IgD-negative memory B cell (primary cell): ENCODE results near the gene GRIN1. TPM values are rescaled to one million over a fixed set of nuclear protein-coding genes. Genes with fewer than 3 reads are reported as not detected.

Source experiments
- H3K27ac Mint-ChIP-seq, 3 donors: one replicate each; pipeline ENCODE4 v1.8.0; 2020 to 2022; ENCODE audit warnings: mild to moderate bottlenecking in 3 of 3, mixed read lengths in 3 of 3, moderate library complexity in 1 of 3
- H3K27me3 Mint-ChIP-seq: one replicate; pipeline ENCODE4 v1.8.0; 2021; ENCODE audit warnings: mixed read lengths
- H3K36me3 Mint-ChIP-seq: one replicate; pipeline ENCODE4 v1.8.0; 2020; ENCODE audit warnings: mild to moderate bottlenecking, mixed read lengths
- H3K4me1 Mint-ChIP-seq, 3 donors: one replicate each; pipeline ENCODE4 v1.8.0; 2020 to 2022; ENCODE audit warnings: mixed read lengths in 3 of 3, mild to moderate bottlenecking in 1 of 3
- H3K4me3 Mint-ChIP-seq, 4 donors: one replicate each; pipeline ENCODE4 v1.8.0; 2020 to 2022; ENCODE audit warnings: mild to moderate bottlenecking in 4 of 4, mixed read lengths in 4 of 4, moderate library complexity in 3 of 4
- H3K9me3 Mint-ChIP-seq, 3 donors: one replicate each; pipeline ENCODE4 v1.8.0; 2020 to 2021; ENCODE audit warnings: mixed read lengths in 3 of 3, mild to moderate bottlenecking in 1 of 3
- polyA plus RNA-seq: library from polyadenylated mRNA; unstranded; fragments of 300-500 nt; fragmentation: Illumina TruSeq; gene quantifications from one replicate; pipeline ENCODE4 v1.2.3, GENCODE V29; 2021

Gene GRIN1
- not detected for polyA plus RNA-seq

DNA sequence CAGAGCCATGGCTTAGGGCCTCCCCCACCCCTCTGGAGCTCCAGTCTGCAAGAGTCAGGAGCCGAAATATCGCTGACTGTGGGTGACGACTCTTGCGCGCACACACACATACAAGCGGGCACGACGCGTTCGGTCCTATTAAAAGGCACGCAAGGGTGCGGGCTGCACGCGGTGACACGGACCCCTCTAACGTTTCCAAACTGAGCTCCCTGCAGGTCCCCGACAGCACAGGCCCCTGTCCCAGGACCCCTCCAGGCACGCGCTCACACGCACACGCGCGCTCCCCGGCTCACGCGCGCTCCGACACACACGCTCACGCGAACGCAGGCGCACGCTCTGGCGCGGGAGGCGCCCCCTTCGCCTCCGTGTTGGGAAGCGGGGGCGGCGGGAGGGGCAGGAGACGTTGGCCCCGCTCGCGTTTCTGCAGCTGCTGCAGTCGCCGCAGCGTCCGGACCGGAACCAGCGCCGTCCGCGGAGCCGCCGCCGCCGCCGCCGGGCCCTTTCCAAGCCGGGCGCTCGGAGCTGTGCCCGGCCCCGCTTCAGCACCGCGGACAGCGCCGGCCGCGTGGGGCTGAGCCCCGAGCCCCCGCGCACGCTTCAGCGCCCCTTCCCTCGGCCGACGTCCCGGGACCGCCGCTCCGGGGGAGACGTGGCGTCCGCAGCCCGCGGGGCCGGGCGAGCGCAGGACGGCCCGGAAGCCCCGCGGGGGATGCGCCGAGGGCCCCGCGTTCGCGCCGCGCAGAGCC is at the start of gene GRIN1:
TSS of gene GRIN1 (plus strand) at position 433 of the 746 bp plus-strand sequence. CDS start 333 bp downstream, outside the sequence.
- Mint-ChIP-seq H3K27me3 (peaks cover 40% of the 10 kb centered on the region), H3K27ac (peak within 1 kb of the TSS; percentile 25 to 88 (median 62)), H3K4me1 (peaks cover 0 to 3% (median 1%) of the 10 kb centered on the region in 3 donors), H3K9me3 (peaks cover 0 to 2% (median 2%) of the 10 kb centered on the region in 3 donors), H3K4me3 (peak within 1 kb of the TSS in 1 of 4 donors; percentile 71), H3K36me3 (no peaks in the 10 kb centered on the region)

DNA sequence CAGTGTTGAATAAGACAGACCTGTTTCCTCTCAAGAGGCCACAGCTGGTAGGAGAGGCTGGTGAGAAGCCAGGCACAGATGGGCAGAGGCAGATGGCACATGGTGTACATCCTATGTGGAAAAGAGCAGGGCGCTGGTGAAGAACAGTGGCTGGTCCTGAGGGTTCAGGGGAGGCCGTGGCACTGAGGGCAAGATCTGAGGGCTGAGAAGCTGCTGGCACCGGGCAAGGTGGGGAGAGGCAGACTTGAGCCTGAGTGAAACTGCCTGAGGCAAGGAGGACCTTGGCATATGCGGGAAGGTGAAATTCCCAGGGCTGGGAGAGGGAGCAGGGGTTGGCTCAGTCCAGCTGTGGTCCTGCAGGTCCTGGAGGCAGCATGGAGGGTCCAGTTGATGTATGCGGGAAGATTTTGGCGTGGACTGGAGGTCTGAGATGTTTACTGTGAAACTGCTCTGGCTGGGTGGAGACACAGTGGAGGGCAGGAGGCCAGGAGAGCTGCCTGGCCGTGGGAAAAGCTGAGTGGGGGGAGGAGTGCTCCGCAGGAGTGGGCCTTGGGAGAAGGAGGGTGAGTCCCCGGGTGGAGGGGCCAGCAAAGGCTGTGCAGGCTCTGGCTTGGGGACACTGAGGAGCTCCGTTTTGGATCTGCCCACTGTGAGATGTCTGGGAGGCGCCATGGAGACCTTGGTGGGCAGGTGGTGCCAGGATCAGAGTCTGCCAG is 49.6 kb upstream of the GRIN1 start:
- no peaks in the 10 kb centered on the region for H3K27me3 Mint-ChIP-seq
- no peaks in the 10 kb centered on the region for H3K9me3 Mint-ChIP-seq
- peaks cover 5% of the 10 kb centered on the region for H3K36me3 Mint-ChIP-seq
- peaks cover 25 to 27% (median 27%) of the 10 kb centered on the region in 3 donors for H3K4me1 Mint-ChIP-seq
- H3K27ac Mint-ChIP-seq: peak overlapping the region in 1 of 3 donors; percentile 51
- no peak overlapping the region for H3K4me3 Mint-ChIP-seq

- Mint-ChIP-seq H3K27me3 (no peaks in the 10 kb centered on the region), H3K4me1 (peaks cover 9 to 16% (median 10%) of the 10 kb centered on the region in 3 donors), H3K9me3 (no peaks in the 10 kb centered on the region), H3K27ac (peak overlapping the region; percentile 43 to 90 (median 88)), H3K36me3 (peaks cover 8% of the 10 kb centered on the region), H3K4me3 (peak overlapping the region; percentile 68 to 90 (median 75))
These were observed 43.1 kb upstream of the GRIN1 start for GRCh38 chr9:137095664-137096517.

DNA sequence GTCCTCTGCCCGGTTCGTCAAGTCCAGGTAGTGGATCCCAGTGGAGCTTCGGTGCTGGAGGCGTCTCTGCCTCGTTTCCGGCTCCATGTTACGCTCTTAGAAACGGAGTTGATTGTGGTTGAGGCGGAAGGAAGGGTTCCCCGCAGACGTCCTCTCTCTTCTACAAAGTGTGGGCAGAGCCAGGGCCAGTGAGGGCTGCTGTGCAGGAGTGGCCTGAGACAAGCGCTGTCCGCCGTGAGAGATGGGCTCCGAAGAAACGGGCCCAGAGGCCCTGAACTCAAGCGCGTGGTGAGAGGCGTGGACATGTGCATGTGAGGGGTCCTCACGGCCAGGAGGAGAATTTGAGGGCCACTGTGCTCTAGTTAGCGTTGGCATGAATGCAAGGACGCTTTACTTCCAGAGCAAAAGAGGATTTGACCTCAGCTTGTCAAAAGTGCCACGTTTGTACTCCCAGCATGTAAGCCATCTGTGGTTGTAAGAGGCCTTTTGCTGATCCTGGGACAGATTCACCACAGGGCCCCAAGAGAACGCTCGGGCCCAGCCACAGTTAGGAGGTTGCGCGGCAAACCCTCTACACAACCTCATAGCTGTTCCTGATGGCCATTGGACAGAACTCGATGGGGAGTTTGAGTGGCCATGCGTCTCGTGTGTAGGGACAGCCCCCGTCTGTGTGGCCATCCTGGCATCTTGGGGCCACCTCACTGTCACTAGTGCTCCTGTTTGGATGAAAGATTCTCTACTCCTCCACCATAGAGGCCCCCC is 42.0 kb upstream of the GRIN1 start:
- Mint-ChIP-seq H3K27me3 (no peaks in the 10 kb centered on the region), H3K27ac (peak overlapping the region in 1 of 3 donors; percentile 53), H3K36me3 (peaks cover 8% of the 10 kb centered on the region), H3K4me1 (peaks cover 9 to 16% (median 10%) of the 10 kb centered on the region in 3 donors), H3K9me3 (no peaks in the 10 kb centered on the region), H3K4me3 (peak overlapping the region in 2 of 4 donors; percentile 32 to 63)

- H3K36me3 Mint-ChIP-seq: peaks cover 2% of the 10 kb centered on the region
- H3K4me3 Mint-ChIP-seq: no peak overlapping the region
- H3K27me3 Mint-ChIP-seq: no peaks in the 10 kb centered on the region
- no peaks in the 10 kb centered on the region for H3K9me3 Mint-ChIP-seq
- peaks cover 8 to 10% (median 9%) of the 10 kb centered on the region in 3 donors for H3K4me1 Mint-ChIP-seq
- H3K27ac Mint-ChIP-seq: no peak overlapping the region
These were observed 41.0 kb upstream of the GRIN1 start for GRCh38 chr9:137097761-137098462.

GRCh38 chr9:137099231-137099630 is 39.7 kb upstream of the GRIN1 start:
- Mint-ChIP-seq H3K4me1 (peaks cover 8 to 9% (median 8%) of the 10 kb centered on the region in 3 donors), H3K27me3 (no peaks in the 10 kb centered on the region), H3K27ac (no peak overlapping the region), H3K4me3 (no peak overlapping the region), H3K9me3 (no peaks in the 10 kb centered on the region), H3K36me3 (peaks cover 2% of the 10 kb centered on the region)

DNA sequence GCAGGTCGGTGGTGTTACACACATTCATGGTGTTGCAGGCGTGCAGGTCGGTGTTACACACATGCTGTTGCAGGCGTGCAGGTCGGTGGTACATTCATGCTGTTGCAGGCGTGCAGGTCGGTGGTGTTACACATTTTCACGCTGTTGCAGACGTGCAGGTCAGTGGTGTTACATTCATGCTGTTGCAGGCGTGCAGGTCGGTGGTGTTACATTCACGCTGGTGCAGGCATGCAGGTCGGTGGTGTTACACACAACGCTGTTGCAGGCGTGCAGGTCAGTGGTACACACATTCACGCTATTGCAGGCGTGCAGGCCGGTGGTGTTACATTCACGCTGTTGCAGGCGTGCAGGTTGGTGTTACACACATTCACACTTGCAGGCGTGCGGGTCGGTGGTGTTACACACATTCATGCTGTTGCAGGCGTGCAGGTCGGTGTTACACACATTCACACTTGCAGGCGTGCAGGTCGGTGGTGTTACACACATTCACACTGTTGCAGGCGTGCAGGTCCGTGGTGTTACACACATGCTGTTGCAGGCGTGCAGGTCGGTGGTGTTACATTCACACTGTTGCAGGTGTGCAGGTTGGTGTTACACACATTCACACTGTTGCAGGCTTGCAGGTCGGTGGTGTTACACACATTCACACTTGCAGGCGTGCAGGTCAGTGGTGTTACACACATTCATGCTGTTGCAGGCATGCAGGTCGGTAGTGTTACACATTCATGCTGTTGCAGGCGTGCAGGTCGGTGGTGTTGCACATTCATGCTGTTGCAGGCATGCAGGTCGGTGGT is 35.6 kb upstream of the GRIN1 start:
- H3K4me3 Mint-ChIP-seq: no peak overlapping the region

DNA sequence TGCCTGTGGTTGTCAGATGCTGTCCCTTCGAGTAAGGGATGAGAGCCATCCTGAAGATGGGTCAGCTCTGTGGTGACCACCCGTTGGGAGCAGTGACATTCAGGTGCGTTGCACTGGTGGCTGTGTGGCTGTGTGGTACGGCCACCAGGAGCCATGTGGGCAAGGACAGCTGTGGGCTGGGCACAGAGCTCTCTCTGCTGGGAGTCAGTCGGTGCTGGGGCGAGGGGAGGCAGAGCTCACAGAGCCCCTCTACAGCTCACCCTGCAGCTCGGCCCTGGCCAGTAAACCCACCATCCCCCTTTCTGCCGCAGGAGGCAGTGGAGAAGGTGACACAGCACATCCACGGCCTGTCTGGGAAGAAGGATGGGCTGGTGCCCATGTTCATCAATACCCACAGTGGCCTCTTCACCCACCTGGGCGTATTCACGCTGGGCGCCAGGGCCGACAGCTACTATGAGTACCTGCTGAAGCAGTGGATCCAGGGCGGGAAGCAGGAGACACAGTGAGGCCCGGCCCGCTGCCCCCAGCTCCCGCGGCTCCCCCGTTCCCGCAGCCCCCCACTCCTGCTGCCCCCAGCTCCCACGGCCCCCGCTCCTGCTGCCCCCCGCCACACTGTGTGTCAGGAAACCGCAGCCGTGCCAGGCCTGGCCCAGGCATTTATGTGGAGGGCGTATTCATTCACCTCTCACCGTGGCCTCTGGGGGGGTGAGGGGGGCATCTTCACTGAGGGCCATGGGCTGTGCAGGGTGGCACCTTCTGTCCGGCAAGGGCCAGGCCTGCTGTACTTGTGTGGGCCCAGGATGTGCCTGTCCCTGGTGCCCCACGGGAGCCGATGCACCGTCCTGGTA is 32.9 kb upstream of the GRIN1 start:
- no peaks in the 10 kb centered on the region for H3K9me3 Mint-ChIP-seq
- H3K27ac Mint-ChIP-seq: no peak overlapping the region
- no peaks in the 10 kb centered on the region for H3K27me3 Mint-ChIP-seq
- no peaks in the 10 kb centered on the region for H3K36me3 Mint-ChIP-seq
- H3K4me3 Mint-ChIP-seq: peak overlapping the region in 1 of 4 donors; percentile 48
- H3K4me1 Mint-ChIP-seq: no peaks in the 10 kb centered on the region

More for the DNA sequence above, 35.6 kb upstream of the GRIN1 start:
- H3K36me3 Mint-ChIP-seq: no peaks in the 10 kb centered on the region
- H3K27me3 Mint-ChIP-seq: no peaks in the 10 kb centered on the region
- no peaks in the 10 kb centered on the region for H3K9me3 Mint-ChIP-seq
- no peak overlapping the region for H3K27ac Mint-ChIP-seq
- H3K4me1 Mint-ChIP-seq: no peaks in the 10 kb centered on the region

GRCh38 chr9:137106662-137107250 is 32.2 kb upstream of the GRIN1 start:
- Mint-ChIP-seq H3K27me3 (no peaks in the 10 kb centered on the region), H3K36me3 (no peaks in the 10 kb centered on the region), H3K9me3 (no peaks in the 10 kb centered on the region), H3K27ac (no peak overlapping the region), H3K4me1 (no peaks in the 10 kb centered on the region), H3K4me3 (no peak overlapping the region)

DNA sequence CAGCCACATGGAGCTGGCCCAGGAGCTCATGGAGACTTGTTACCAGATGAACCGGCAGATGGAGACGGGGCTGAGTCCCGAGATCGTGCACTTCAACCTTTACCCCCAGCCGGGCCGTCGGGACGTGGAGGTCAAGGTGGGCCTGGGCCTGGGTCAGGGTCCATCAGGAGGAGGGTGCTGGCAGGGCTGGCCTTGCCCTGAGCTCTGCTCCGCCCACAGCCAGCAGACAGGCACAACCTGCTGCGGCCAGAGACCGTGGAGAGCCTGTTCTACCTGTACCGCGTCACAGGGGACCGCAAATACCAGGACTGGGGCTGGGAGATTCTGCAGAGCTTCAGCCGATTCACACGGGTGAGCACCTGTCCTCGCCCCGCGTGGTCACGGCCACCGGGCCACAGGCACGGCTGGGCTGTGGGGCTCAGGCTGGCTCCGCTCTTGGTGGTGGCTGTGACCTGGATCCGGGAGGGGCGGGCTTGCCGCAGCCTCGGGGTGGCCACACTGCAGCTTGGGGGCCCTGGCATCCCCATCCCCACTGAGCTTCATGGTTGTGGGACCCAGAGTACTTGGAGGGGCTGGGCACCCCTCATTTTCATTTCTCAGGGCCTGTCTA is 31.5 kb upstream of the GRIN1 start:
- no peaks in the 10 kb centered on the region for H3K9me3 Mint-ChIP-seq
- H3K4me1 Mint-ChIP-seq: no peaks in the 10 kb centered on the region
- H3K36me3 Mint-ChIP-seq: no peaks in the 10 kb centered on the region
- H3K4me3 Mint-ChIP-seq: no peak overlapping the region
- H3K27me3 Mint-ChIP-seq: no peaks in the 10 kb centered on the region
- no peak overlapping the region for H3K27ac Mint-ChIP-seq

DNA sequence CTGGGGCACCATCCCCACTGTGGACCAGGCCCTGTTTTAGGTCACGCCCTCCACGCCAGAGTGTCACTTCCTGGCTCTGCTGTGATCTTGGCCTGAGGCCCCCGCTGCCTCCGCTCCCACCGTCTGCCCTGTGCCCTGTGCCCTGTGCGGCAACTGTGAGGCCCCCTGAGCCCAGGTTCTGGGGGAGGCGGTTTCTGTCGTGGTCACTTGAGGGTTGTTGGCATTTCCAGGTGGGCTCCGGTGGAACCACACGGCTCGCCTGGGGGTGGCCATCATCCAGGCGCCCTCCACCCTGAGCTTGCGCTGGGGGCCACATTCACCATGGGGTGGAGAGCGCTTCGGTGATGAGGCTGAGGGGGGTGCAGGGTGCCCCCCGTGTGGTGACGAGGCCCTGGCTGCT is 31.0 kb upstream of the GRIN1 start:
- H3K4me3 Mint-ChIP-seq: no peak overlapping the region
- no peak overlapping the region for H3K27ac Mint-ChIP-seq
- H3K9me3 Mint-ChIP-seq: no peaks in the 10 kb centered on the region
- H3K4me1 Mint-ChIP-seq: no peaks in the 10 kb centered on the region
- no peaks in the 10 kb centered on the region for H3K36me3 Mint-ChIP-seq
- H3K27me3 Mint-ChIP-seq: no peaks in the 10 kb centered on the region
